ENCODE data around the gene RCSD1. TPM values are rescaled to one million over a fixed set of nuclear protein-coding genes. Genes with fewer than 3 reads are reported as not detected.
A peak's percentile ranks its signal among the peaks of the same experiment; 100 is the strongest.

Gene RCSD1
- total and polyA plus RNA-seq, 10 of the 15 experiments (the other 5 are each of a cell fraction or from before 2014, with no cell fraction given) = 11.4 to 78.3 (median 71.6) TPM

- TF ChIP-seq ZNF687 (IDR thresholded peaks at IDR 0.05) = no peak
- no peak for TF ChIP-seq ZBED1 (IDR thresholded peaks at IDR 0.05; ENCODE audit: borderline replicate concordance)
- TF ChIP-seq PAX5 (IDR thresholded peaks at IDR 0.05; ENCODE audit: borderline replicate concordance, low read depth, low read length) = no peak
- no peak for TF ChIP-seq NRF1 (conservative IDR thresholded peaks at IDR 0.05; ENCODE audit: low read depth, low read length)
- peak; percentile 88 for TF ChIP-seq FOS (IDR thresholded peaks at IDR 0.05; ENCODE audit: borderline replicate concordance, extremely low read depth, insufficient read length)
- no peak for TF ChIP-seq ASH2L (IDR thresholded peaks at IDR 0.05; ENCODE audit: borderline replicate concordance, low read depth)
- no peak for TF ChIP-seq ZBTB40 (IDR thresholded peaks at IDR 0.05; ENCODE audit: borderline replicate concordance)
- peak; percentile 87 for TF ChIP-seq IRF3 (IDR thresholded peaks at IDR 0.05)
- no peak for TF ChIP-seq E2F8 (IDR thresholded peaks at IDR 0.05; ENCODE audit: low read depth, partially characterized antibody)
- no peak for TF ChIP-seq TCF7 (IDR thresholded peaks at IDR 0.05; ENCODE audit: borderline replicate concordance)
- TF ChIP-seq CBX5 (IDR thresholded peaks at IDR 0.05; ENCODE audit: low read depth) = no peak
- TF ChIP-seq RBBP5 (conservative IDR thresholded peaks at IDR 0.05) = no peak
- no peak for TF ChIP-seq SREBF1 (IDR thresholded peaks at IDR 0.05; ENCODE audit: low read length)
- no peak for TF ChIP-seq IRF5 (IDR thresholded peaks at IDR 0.05; ENCODE audit: borderline replicate concordance)
- peak; percentile 74; the same call in 1 of the 2 replicates for TF ChIP-seq GATAD2B (conservative IDR thresholded peaks at IDR 0.05; ENCODE audit: low read depth)
- no peak for TF ChIP-seq NBN (IDR thresholded peaks at IDR 0.05)
These were observed 91.7 kb downstream of the RCSD1 start, which contains the start of gene MPZL1 (continued) for GRCh38 chr1:167721617-167722151.

All from GM12878 (cell line).